Measurements from ENCODE around the gene TMEM141.
"Not testable (repeated sequence)": the region's sequence is repeated elsewhere in the genome, so short reads cannot be mapped to it uniquely, and the experiment has no call there.

The TMEM141 gene

DNA sequence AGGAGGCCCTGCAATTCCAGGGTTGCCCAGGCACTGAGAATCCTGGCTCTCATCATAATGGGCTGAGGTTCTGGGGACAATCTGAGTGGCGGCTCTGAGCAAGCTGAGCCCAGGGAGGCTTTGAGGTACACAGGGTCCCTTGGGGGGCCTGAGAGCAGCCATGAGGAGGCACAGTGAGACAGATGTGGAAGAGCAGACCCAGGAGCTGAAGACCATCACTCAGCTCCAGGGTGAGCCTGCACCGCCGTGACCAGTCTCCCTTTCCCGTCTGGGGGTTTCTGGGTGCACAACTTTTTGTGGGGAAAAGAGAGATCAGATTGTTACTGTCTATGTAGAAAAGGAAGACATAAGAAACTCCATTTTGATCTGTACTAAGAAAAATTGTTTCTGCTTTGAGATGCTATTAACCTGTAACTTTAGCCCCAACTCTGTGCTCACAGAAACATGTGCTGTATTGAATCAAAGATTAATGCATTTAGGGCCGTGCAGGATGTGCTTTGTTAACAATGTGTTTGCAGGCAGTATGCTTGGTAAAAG, 5.2 kb downstream of the TMEM141 start, which contains the start of gene CCDC183:
CCDC183 (plus strand) TSS at position 101 of the 537 bp plus-strand sequence; CDS start at position 161, 60 bp downstream.
- DNase-seq, result no peak

DNA sequence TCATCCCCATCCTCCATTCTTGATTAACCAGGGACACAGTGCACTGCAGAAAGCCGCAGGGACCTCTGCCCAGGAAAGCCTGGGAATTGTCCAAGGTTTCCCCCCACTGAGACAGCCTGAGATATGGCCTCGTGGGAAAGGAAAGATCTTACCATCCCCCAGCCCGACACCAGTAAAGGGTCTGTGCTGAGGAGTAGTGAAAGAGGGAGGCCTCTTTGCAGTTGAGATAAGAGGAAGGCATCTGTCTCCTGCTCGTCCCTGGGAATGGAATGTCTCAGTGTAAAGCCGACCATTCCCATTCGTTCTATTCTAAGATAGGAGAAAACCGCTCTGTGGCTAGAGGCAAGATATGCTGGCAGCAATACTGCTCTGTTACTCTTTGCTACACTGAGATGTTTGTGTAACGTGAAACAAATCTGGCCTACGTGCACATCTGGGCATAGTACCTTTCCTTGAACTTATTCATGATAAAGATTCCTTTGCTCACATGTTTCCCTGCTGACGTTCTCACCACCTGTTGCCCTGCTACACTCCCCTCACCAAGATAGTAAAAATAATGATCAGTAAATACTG, 5.7 kb downstream of the TMEM141 start:
- not testable (repeated sequence) for DNase-seq

DNA sequence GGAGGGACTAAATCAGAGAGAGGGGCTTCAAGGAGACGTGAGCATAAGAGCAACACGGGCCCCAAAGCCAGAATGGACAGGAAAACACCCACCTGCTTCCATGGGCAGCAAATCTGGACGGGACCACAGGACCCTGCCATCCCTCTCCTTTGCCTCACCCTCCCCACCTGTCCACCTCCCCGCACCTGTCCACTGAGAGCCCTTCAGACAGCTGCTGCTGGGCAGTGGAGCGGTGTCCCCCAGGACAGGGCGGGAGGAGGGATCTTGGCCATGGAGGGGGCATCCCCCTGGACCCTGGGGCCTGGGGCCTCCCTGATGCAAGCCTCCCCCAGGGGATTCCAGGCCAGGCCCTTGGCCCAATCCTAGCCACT, 7.5 kb downstream of the TMEM141 start:
- DNase-seq, result no peak

- DNase-seq, result no peak
These were observed 8.1 kb downstream of the TMEM141 start for GRCh38 chr9:136799079-136799853.

DNA sequence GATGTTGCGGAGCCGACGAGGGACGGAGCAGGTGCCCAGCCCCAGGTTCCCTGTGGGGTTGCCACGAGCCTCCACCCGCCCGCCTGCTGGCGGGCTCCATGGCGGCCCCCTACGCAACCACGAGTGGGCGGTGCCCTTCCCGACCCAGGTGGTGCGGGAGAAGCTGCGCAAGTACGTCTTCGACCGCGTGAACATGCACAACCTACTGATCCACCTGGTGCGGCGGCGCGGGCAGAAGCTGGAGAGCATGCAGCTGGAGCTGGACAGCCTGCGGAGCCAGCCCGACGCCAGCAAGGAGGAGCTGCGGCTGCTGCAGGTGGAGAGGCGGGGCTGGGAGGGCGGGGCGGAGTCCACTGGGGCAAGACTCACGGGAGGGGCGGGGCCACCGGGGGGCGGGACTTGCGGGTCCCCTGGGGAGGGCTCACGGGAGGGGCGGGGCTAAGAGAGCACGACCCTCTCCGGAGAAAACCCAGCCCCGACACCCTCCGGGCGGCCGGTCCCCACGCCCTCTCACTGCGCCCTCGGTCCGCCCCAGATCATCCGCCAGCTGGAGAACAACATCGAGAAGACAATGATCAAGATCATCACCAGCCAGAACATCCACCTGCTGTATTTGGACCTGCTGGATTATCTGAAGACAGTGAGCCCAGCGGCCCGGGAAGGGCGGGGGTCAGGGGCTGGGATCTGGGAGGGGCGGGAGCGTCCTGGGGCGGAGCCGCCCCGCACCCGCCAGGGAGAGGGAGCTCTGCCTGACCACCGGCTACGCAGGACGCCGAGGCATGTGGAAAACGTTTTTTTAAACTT, 8.9 kb downstream of the TMEM141 start:
- peak; percentile 88 for DNase-seq

DNA sequence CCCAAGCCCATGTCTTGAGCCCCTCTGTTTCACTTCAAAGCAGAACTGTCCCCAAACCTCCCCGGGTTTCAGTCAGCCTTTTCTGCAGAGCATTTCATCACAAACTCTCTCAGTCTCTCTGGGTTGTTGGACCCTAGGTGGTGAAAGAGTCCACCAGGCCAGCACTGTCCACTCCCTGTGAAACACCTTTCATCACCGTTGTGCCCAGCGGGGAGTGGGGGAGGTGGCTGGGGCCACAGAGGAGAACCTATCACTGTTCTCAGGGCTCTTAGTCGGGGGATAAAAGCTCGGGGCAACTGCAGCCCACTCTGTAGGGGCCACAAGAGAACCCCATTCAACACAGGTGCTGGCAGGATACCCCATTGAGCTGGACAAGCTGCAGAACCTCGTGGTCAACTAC, 11.2 kb downstream of the TMEM141 start:
- DNase-seq, result no peak

GRCh38 chr9:136803009-136803550, 11.9 kb downstream of the TMEM141 start:
- not testable (repeated sequence) for DNase-seq

DNA sequence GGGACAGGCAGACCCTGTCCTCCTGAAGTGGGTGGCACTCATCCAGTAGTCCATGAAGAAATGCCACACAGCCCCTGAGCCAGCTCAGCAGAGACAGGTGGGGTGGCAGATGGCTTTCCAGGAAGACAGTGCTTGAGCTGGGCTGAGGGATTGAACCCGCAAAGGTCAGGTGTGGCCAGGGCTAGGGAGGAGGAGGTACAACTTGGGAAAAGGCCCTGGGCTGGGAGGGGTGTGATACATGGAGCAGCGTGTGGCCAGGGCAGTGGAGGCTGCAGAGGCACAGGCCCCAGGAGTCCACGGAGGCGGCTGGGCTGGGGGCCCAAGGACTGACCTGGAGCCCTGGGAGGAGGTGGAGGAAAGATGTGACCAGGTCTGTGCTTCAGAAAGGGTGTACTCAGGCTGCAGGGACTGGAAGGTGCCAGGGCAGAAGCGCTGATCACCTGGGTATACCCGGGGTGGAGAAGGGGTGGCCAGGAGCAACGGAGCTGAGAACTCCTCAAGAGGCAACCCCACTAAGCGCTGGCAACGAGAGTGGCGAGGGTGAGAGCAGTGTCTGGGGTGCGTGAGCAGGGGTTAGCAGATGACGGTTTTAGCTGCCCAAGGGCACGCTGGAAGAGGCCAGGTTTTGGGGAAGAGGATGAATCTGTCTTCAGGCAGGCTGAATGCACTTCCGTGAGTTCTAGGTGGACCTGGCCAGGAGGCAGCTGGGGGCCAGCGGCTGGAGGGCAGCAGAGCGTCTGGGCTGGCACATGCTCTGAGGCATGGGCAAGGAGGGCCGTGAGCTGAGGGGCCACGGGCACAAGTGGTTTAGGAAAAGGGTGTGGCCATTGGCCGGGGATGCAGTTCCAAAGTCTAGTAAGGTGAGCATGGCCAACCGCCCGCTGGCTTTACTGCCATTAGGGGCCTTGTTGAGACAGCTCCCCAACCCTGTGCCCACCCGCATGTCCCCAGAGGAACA, 12.7 kb downstream of the TMEM141 start:
- no peak for DNase-seq

DNA sequence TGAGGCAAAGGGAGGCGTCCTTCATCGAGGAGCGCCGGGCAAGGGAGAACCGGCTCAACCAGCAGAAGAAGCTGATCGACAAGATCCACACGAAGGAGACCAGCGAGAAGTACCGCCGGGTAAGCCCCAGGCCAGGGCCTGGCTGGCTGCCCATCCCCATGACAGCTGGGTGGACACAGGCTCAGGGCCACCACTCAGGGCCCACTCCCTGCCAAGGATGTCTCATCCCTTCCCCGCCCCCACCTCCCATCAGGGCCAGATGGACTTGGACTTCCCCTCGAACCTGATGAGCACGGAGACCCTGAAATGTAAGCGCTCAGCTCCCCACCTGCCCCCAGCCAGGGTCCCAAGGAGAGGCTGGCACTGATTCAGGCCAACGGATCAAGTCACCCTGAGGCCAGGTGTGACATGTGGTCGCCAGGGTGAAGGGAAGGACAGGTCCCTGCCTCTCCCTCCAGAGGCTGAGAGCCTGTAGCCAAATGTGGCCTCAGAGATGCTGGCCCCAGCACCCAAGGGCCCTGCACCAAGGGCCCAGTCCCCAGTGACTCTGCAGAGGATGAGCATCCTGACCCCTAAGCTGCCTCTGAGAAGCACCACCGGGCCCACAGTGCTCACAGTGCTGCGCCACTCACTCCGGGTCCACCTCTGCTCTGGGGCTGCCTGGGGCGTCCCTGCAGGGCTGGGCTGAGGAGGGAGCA, 13.5 kb downstream of the TMEM141 start:
- DNase-seq, result no peak

- DNase-seq, result no peak
These were observed 14.1 kb downstream of the TMEM141 start for GRCh38 chr9:136805207-136805740.

- no peak for DNase-seq
These were observed 14.9 kb downstream of the TMEM141 start for GRCh38 chr9:136806067-136806466.

GRCh38 chr9:136806631-136807201, 15.6 kb downstream of the TMEM141 start:
- DNase-seq, result no peak

- peak; percentile 67 for DNase-seq
These were observed 16.3 kb downstream of the TMEM141 start, which contains the start of gene RABL6 for GRCh38 chr9:136807281-136808074. RABL6 (plus strand) TSS chr9:136807948; CDS start chr9:136808197, 249 bp downstream.

DNA sequence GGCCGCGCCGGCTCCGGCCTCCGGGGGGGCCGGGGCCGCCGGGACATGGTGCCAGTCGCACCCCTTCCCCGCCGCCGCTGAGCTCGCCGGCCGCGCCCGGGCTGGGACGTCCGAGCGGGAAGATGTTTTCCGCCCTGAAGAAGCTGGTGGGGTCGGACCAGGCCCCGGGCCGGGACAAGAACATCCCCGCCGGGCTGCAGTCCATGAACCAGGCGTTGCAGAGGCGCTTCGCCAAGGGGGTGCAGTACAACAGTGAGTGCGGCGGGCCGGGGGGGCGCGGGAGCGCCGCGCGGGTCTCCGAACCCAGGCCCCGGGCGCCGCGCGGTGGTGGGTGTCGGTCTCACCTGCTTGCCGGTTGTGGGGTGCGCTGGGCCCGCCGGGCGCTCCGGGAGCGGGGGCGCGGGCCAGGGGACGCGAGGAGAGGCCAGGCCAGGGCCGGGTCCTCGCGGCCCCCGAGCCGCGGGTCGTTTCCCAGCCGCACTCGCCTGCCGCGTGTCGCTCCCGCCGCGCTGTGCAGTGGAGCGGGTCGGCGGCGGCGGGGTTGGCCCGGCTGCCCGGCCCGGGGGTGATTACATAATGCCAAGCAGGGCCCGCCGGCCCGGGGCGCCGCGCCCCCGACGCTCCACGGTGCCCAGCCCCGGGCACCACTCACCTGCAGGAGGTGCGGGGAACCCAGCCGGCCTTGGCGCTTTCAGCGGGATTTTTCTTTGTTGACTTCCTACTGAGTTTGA, 17.1 kb downstream of the TMEM141 start:
- DNase-seq, result peak; percentile 34

DNA sequence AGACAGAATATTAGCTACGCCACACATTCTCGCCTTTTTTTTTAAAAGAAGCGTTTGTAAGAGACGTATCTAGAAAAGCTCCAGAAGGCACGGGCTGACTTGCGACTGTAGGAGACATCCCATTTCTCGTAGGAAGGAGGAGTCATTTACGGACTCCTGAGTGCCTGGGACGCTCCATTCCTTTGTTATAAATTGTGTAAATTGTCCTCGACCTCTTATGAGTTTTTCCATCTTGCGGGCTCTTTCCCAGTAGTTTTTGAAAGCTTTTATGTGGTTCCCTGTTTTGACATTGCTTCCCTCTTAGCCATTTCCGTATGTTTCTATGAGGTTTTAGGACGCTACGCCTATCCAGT, 17.6 kb downstream of the TMEM141 start:
- DNase-seq, result no peak

GRCh38 chr9:136814725-136815421, 23.7 kb downstream of the TMEM141 start:
- no peak for DNase-seq

DNA sequence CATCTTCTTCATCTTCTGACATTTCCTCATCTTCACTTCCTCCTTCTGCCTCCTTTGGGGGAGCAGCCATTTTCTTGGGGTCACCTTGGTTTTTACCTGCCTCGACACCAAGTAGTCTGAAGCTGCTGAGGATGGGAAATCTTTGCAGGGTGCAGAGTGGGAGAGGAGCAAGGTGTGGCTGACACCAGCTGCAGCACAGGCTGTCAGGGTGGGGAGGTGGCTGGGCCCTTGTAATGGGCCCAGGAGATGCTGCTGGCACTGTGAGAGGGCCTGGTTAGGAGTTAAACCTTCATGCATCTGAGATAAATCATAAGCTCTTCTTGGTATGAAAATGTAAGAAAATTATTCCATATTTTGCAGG, 24.3 kb downstream of the TMEM141 start:
- no peak for DNase-seq
